Neural cell (in vitro differentiated cells): ENCODE measurements around the gene LPP. TPM values are rescaled to one million over a fixed set of nuclear protein-coding genes. Genes with fewer than 3 reads are reported as not detected.

Experiments used
- H2AFZ ChIP-seq: fragments of 200-600, 300-800 bp; sonication (generic), shearing (Covaris generic); 2 replicates; pipeline ENCODE4 v1.6.0; 2014; ENCODE audit warnings: low read depth, mild to moderate bottlenecking, antibody characterized with exemption, low read length, moderate library complexity
- H3F3A ChIP-seq: fragments of 200-600 bp; shearing (Covaris generic); 2 replicates; pipeline ENCODE4 v1.6.1; 2016; ENCODE audit warnings: mild to moderate bottlenecking, moderate library complexity, mixed read lengths, antibody characterized with exemption, low read length; ENCODE audit not compliant: insufficient read depth, poor library complexity, severe bottlenecking
- H3K27ac ChIP-seq: fragments of 200-600, 300-800 bp; sonication (generic), shearing (Covaris generic); 2 replicates; pipeline ENCODE4 v1.5.1; 2014; ENCODE audit warnings: mild to moderate bottlenecking, low read length, moderate library complexity
- H3K27me3 ChIP-seq: fragments of 300-800, 200-600 bp; sonication (generic), shearing (Covaris generic); 2 replicates; pipeline ENCODE4 v1.6.0; 2014; ENCODE audit warnings: mild to moderate bottlenecking, low read depth, low read length, moderate library complexity; ENCODE audit not compliant: insufficient read depth
- H3K36me3 ChIP-seq: fragments of 300-800, 200-600 bp; sonication (generic), shearing (Covaris generic); 2 replicates; pipeline ENCODE4 v1.5.1; 2014; ENCODE audit warnings: mild to moderate bottlenecking, antibody characterized with exemption, low read length, moderate library complexity; ENCODE audit not compliant: insufficient read depth
- H3K4me2 ChIP-seq: fragments of 300-800, 200-600 bp; sonication (generic), shearing (Covaris generic); 2 replicates; pipeline ENCODE4 v1.6.0; 2014; ENCODE audit warnings: mild to moderate bottlenecking, low read length
- H3K4me3 ChIP-seq: fragments of 300-800, 200-600 bp; sonication (generic), shearing (Covaris generic); 2 replicates; pipeline ENCODE4 v1.5.1; 2014; ENCODE audit warnings: mild to moderate bottlenecking, low read length, moderate library complexity
- H3K79me2 ChIP-seq: fragments of 200-600 bp; shearing (Covaris generic); replicated peaks from 2 replicates; pipeline ENCODE4 v1.6.0; 2014; ENCODE audit warnings: mild to moderate bottlenecking, low read length, moderate library complexity; ENCODE audit not compliant: insufficient read depth
- H3K9ac ChIP-seq: fragments of 300-800, 200-600 bp; sonication (generic), shearing (Covaris generic); 2 replicates; pipeline ENCODE4 v1.6.1; 2016; ENCODE audit warnings: mild to moderate bottlenecking, low read length, mixed read lengths
- H3K9me2 ChIP-seq: fragments of 200-600 bp; shearing (Covaris generic); 2 replicates; pipeline ENCODE4 v1.6.1; 2016; ENCODE audit warnings: mild to moderate bottlenecking, low read length, mixed read lengths; ENCODE audit not compliant: insufficient read depth
- H3K9me3 ChIP-seq: fragments of 200-600, 300-800 bp; sonication (generic), shearing (Covaris generic); 2 replicates; pipeline ENCODE4 v1.6.1; 2016; ENCODE audit warnings: mild to moderate bottlenecking, mixed run types, low read length, moderate library complexity, mixed read lengths
- H4K20me1 ChIP-seq: fragments of 200-600 bp; shearing (Covaris generic); 2 replicates; pipeline ENCODE4 v1.6.1; 2016; ENCODE audit warnings: mild to moderate bottlenecking, mixed run types; ENCODE audit not compliant: insufficient read depth
- CTCF ChIP-seq: fragments of 450-650 bp; IDR thresholded peaks from 2 replicates; pipeline ENCODE4 v1.5.1; 2014; ENCODE audit warnings: antibody characterized with exemption, mild to moderate bottlenecking, moderate library complexity; ENCODE audit not compliant: poor library complexity, severe bottlenecking
- EP300 ChIP-seq: fragments of 450-650 bp; conservative IDR thresholded peaks from 2 replicates; pipeline ENCODE4 v1.6.1; 2014; ENCODE audit warnings: antibody characterized with exemption, mild to moderate bottlenecking, moderate library complexity; ENCODE audit not compliant: poor library complexity, severe bottlenecking
- EZH2 ChIP-seq: fragments of 200-600, 300-800 bp; shearing (Covaris generic), sonication (generic); IDR thresholded peaks from 2 replicates; pipeline ENCODE4 v1.6.1; 2014; ENCODE audit warnings: antibody characterized with exemption, low read length, borderline replicate concordance, mild to moderate bottlenecking; ENCODE audit not compliant: insufficient read depth, poor library complexity, severe bottlenecking
- MXI1 ChIP-seq: fragments of 450-650 bp; conservative IDR thresholded peaks from 2 replicates; pipeline ENCODE4 v1.6.1; 2014; ENCODE audit warnings: antibody characterized with exemption, mild to moderate bottlenecking; ENCODE audit not compliant: poor library complexity, severe bottlenecking
- POLR2AphosphoS5 ChIP-seq: IDR thresholded peaks from 2 replicates; pipeline ENCODE4 v1.6.1; 2012
- RAD21 ChIP-seq: fragments of 450-650 bp; conservative IDR thresholded peaks from 2 replicates; pipeline ENCODE4 v1.6.1; 2014; ENCODE audit warnings: antibody characterized with exemption, mild to moderate bottlenecking, moderate library complexity
- SMC3 ChIP-seq: fragments of 450-650 bp; conservative IDR thresholded peaks from 2 replicates; pipeline ENCODE4 v1.6.1; 2014; ENCODE audit warnings: antibody characterized with exemption, mild to moderate bottlenecking, moderate library complexity; ENCODE audit not compliant: poor library complexity
- TAF1 ChIP-seq: IDR thresholded peaks from 2 replicates; pipeline ENCODE4 v1.6.1; 2012; ENCODE audit warnings: low read depth
- polyA plus RNA-seq: library from polyadenylated mRNA; depleted of rRNA; stranded (reverse); fragments of >200 nt; gene quantifications from 2 replicates; pipeline ENCODE4 v1.2.3, GENCODE V29; 2014
- TF ChIP-seq, protein P1 (sequence below): IDR thresholded peaks from 2 replicates; pipeline ENCODE4 v1.6.1; 2012; ENCODE audit warnings: borderline replicate concordance

The LPP gene
- polyA plus RNA-seq, 1 donor from 2014 or later = 3.0 TPM

- H3K4me2 ChIP-seq = no peak overlapping the region
- no peaks in the 10 kb centered on the region for H3K79me2 ChIP-seq
- no peaks in the 10 kb centered on the region for H4K20me1 ChIP-seq
- H3K9ac ChIP-seq = no peak overlapping the region
- H3K27ac ChIP-seq = no peak overlapping the region
- H3K9me3 ChIP-seq = no peaks in the 10 kb centered on the region
- H2AFZ ChIP-seq = no peak overlapping the region
- no peaks in the 10 kb centered on the region for H3K9me2 ChIP-seq
- no peaks in the 10 kb centered on the region for H3K27me3 ChIP-seq
- H3K36me3 ChIP-seq = no peaks in the 10 kb centered on the region
- no peaks in the 10 kb centered on the region for H3F3A ChIP-seq
- no peak overlapping the region for H3K4me3 ChIP-seq
- TF ChIP-seq SMC3 (no peak), MXI1 (no peak), EP300 (no peak), CTCF (no peak), POLR2AphosphoS5 (no peak), RAD21 (no peak), TAF1 (no peak), EZH2 (no peak)
- TF ChIP-seq, protein P1, sequence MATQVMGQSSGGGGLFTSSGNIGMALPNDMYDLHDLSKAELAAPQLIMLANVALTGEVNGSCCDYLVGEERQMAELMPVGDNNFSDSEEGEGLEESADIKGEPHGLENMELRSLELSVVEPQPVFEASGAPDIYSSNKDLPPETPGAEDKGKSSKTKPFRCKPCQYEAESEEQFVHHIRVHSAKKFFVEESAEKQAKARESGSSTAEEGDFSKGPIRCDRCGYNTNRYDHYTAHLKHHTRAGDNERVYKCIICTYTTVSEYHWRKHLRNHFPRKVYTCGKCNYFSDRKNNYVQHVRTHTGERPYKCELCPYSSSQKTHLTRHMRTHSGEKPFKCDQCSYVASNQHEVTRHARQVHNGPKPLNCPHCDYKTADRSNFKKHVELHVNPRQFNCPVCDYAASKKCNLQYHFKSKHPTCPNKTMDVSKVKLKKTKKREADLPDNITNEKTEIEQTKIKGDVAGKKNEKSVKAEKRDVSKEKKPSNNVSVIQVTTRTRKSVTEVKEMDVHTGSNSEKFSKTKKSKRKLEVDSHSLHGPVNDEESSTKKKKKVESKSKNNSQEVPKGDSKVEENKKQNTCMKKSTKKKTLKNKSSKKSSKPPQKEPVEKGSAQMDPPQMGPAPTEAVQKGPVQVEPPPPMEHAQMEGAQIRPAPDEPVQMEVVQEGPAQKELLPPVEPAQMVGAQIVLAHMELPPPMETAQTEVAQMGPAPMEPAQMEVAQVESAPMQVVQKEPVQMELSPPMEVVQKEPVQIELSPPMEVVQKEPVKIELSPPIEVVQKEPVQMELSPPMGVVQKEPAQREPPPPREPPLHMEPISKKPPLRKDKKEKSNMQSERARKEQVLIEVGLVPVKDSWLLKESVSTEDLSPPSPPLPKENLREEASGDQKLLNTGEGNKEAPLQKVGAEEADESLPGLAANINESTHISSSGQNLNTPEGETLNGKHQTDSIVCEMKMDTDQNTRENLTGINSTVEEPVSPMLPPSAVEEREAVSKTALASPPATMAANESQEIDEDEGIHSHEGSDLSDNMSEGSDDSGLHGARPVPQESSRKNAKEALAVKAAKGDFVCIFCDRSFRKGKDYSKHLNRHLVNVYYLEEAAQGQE = no peak
Observed at GRCh38 chr3:188884299-188885043, 730.5 kb downstream of the LPP start.

DNA sequence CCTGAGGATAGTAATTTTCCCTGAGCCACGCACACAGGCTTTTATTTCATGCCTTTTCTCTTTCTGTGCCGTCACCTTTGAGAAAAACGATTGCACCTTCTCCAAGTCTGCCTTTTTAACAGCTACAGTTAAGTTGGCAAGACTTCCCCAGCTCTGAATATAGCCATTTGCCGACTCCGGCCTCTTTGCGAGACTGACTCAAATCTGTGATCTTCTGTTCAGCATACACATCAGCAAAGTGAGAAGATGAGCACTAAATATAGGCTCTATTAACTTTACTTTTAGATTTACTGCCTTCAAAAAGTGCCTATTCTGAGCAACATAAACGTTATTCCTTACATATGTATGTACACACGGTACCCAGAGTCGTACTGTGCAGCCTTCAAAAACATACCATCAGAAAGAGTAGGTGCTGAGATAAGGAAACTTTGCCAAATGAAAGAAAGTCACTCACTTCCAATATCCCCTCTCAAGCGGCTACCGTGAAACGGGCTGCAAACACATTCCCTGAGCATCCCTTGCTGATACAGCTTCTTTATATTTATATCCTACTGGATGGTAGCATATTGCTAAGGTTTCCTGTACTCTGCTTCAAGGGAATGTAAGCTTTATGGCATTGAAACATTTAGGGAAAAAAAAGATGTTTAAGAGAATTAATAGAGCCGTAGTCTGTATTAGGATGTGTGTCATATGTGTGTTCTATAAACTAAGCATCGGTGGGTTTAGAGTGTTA lies 734.5 kb downstream of the LPP start:
- no peaks in the 10 kb centered on the region for H3K9me2 ChIP-seq
- no peaks in the 10 kb centered on the region for H3K27me3 ChIP-seq
- TF ChIP-seq RAD21 (no peak), POLR2AphosphoS5 (no peak), TAF1 (no peak), SMC3 (no peak), EP300 (no peak), EZH2 (no peak), CTCF (no peak), MXI1 (no peak)
- TF ChIP-seq, protein P1 = no peak
- H3F3A ChIP-seq = no peaks in the 10 kb centered on the region
- no peak overlapping the region for H3K4me3 ChIP-seq
- H3K9ac ChIP-seq = no peak overlapping the region
- H3K79me2 ChIP-seq = no peaks in the 10 kb centered on the region
- no peak overlapping the region for H2AFZ ChIP-seq
- H3K27ac ChIP-seq = no peak overlapping the region
- no peaks in the 10 kb centered on the region for H3K9me3 ChIP-seq
- no peak overlapping the region for H3K4me2 ChIP-seq
- H4K20me1 ChIP-seq = no peaks in the 10 kb centered on the region
- no peaks in the 10 kb centered on the region for H3K36me3 ChIP-seq
